NCI-H526 treated with DMSO at 0.1 percent for 48 hours (cell line): ENCODE measurements around the gene RPS15.
"Not testable (repeated sequence)": the region's sequence is repeated elsewhere in the genome, so short reads cannot be mapped to it uniquely, and the experiment has no call there.

Experiments used
- DNase-seq: peaks from one replicate; lab custom pipeline; 2025; lab: John Stamatoyannopoulos, UW

The RPS15 gene

DNA sequence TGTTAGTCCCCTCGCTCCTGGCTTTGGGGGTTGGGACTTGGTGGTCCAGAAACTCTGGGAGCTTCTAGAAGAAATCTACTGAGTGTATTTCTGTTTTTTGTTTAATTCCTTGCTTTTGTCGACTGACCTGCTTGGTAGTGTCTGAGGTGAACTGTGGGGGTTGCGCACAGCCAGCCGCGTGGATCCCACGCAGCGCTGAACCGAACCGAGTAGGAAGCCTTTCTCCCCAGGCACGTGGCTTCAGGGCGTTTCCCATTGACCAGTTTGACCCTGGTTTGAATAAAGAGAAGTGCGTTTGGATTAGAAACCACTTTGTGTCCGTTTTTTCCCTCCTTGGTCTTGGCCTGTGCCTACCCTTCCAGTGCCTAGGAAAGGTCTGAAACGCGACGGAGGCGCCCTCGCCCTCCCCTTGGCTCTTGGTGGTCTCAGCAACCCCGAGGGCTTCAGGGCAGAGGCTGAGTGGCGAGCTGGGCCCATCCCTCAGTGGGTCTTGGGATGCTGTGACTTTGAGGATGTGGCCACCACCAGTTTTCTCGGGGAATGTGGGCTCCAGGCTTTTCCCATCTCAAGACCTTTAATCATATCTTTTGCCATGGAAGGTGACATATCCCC is 2.7 kb upstream of the RPS15 start:
- DNase-seq: no peak

DNA sequence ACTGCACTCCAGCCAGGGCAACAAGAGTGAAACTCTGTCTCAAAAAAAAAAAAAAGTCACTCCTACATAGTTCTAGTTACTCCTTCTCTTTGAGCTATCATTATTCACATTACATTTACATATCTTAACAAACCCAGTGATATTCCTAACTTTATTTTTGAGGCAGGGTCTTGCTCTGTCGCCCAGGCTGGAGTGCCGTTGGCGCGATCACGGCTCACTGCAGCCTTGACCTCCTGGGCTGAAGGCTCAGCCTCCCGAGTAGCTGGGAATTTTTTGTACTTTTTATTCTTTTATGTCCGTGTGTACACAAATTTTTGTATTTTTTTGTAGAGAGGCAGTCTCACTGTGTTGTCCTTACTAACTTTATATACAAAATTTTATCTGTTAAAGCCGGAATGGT is 587 bp upstream of the RPS15 start:
- DNase-seq: no peak

DNA sequence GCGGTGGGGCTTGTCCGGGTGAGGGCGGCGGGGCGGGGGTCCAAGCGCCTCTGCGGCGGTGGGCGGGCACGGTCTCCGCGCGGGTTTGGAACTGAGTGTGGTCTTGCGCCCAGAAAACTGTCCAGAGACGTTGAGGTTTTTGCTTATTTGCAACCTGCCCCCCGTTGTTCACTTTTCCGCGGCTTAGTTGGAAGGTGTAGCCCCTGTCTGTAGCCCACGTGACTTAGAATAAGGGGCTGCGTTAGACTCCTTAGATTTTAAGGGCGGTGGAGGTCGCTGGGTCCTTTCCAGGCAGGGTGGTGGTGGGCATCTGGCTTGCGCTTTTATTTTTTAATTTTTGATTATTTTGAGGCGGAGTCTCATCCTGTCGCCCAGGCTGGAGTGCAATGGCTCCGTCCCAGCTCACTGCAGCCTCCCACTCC is 748 bp downstream of the RPS15 start:
- no peak for DNase-seq

DNA sequence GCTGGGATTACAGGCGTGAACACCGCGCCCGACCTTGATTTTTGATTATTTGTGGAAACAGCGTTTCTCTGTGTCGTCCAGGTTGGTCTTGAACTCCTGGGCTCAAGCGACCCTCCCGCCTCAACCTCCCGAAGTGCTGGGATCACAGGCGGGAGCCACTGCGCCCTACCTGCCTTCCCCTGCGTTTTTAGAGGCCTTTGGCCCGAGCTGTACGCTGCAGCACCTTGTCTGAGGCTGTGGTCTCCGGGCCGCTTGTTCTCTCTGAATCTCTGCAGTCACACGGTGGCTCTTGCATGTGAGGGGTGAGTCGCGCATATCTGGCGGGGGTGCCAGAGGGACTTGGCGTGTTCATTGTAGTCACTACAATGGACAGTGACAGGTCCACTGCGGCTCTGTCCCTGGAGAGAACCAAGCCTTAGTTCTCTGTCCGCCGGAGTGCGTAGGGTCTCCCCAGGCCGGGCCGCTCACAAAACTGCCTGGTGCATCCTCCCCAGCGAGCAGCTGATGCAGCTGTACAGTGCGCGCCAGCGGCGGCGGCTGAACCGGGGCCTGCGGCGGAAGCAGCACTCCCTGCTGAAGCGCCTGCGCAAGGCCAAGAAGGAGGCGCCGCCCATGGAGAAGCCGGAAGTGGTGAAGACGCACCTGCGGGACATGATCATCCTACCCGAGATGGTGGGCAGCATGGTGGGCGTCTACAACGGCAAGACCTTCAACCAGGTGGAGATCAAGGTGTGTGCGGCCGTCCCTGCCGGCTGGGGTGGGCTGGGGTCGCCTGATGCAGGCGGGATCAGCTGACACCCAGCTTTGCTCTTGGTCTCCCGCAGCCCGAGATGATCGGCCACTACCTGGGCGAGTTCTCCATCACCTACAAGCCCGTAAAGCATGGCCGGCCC is 1.6 kb downstream of the RPS15 start:
- DNase-seq: not testable (repeated sequence)

DNA sequence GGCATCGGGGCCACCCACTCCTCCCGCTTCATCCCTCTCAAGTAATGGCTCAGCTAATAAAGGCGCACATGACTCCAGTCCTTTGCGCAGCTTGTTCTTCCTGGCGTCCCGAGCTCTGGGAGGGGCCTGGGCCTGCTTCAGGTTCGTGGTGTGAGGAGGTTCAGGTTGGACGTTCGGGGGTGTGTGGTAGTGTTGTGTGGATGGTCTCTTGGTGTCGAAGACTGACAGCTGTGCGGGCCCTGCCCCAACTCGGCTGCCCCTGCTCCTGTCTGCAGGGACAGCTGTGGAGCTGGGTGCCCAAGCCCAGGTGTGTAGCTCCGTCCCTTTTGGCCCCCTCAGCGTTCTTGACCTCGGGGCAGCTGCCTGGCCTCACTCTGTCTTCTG is 2.2 kb downstream of the RPS15 start:
- no peak for DNase-seq

DNA sequence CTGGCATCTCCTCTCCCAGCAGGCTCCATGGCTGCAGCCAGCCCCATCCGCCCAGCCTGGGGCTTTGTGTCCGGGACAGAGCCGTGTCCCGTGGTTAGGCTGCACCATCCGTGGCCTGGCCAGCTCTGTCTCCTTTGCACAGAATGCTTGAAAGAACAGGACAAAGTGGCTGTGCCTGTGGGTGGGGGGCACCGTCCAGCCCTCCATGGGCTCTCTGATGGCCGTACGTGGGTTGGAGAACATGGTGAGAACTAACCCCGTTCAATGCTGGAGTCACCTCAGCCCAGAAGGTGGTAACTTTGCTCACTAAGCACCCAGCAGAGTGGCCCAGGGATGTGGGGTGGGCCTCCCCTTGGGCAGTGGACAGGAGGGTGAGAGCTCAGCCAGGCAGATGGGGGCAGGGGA is 2.8 kb downstream of the RPS15 start:
- DNase-seq: no peak

DNA sequence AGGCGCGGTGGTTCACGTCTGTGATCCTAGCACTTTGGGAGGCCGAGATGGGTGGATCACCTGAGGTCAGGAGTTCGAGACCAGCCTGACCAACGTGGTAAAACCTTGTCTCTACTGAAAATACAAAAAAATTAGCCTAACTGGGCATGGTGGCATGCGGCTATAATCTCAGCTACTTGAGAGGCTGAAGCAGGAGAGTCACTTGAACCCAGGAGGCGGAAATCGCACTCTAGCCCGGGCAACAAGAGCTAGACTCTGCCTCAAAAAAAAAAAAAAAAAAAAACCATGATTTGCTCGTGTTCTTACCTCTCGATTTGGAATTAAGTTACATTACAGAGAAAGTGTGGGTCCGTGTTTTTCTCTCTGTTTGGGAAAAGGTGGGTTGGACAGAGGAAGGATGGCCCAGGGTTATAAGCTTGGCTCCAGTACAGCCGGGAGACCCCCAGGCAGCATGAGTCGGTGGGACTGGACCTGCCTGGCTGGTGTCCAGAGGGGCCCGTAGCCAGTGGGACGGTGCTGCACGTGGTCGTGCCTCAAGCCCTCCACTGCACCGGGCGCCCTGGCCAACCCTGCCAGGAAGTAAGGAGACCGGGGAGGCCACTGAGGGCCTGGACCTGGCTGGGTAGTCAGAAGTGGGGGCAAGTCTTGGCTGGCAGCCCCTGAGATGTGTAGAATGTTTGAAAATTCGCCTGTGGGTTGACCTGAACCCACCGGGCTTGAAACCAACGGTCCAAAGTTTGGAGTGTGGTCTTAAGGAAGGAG is 3.7 kb downstream of the RPS15 start:
- DNase-seq: no peak

DNA sequence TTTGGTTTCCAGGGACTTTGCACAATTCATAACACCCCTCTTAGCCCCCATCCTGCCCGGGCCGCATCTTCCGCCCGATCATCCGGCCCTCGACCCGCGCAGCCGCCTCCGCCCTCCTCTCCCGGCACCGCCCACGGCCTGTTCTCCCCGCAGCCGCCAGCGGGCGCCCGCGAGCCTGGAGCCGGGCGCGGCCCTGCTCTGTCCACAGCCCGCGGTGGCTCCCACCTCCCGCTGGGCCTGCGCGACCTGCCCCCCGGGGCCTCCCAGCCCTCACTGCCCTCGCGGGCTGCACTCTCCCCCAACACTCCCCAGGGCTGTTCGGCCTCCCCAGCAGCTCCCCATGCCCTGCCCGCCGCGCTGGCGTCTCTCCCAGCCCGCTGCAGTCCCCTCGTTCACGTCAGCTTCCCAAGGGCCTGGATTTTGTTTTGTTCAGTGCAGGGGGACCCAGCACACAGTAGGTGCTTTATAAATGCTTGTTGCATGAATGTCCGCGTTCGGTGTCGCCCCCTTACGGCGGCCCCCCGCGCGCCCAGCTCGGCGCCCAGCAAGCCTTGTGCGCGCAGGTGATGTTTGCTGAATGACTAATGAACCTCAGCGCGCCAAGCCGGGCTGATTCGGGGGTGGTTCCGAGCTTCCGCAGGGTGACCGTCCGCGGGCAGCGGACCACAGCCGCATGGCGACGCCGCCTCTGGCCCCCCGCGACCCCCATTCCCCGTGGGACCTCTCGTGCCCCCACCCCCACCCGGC is 7.2 kb downstream of the RPS15 start:
- no peak for DNase-seq

DNA sequence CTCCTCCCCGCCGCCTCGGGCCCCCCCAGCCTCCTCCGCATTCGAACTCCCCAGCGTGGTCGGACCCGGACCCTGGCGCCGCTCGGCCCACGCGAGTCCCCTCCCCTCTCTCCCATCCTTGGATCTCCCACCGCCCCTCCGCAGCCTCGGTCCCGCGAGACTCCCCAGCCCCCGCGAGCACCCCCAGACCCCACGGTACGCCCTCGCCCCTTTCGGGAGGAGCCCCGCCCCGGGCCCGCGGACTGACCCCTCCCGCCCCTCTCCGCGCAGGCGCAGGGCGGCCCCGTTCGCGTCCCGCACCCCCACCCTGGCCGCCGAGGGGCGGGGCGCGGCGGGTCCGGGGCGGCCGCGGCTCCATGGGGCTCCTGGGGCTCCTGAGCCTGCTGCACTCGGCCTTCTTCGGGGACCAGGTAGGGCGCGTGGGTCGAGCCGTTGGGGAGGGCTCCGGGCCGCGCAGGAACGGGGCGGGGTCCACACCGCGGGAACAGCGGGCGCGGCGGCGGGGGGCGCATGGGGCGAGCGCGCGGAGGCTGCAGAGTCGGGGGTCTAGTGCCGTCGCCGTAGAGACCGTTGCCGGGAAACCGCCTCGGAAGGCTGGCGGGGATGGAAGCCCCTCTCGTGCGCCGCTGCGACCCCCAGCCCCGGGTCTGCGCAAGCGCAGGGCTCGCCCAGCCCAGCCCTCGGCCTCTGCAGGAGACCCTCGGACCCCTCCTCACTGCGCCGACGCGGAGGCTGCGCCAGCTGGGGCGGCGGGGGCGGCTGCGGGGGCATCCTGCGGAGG is 7.9 kb downstream of the RPS15 start:
- no peak for DNase-seq

DNA sequence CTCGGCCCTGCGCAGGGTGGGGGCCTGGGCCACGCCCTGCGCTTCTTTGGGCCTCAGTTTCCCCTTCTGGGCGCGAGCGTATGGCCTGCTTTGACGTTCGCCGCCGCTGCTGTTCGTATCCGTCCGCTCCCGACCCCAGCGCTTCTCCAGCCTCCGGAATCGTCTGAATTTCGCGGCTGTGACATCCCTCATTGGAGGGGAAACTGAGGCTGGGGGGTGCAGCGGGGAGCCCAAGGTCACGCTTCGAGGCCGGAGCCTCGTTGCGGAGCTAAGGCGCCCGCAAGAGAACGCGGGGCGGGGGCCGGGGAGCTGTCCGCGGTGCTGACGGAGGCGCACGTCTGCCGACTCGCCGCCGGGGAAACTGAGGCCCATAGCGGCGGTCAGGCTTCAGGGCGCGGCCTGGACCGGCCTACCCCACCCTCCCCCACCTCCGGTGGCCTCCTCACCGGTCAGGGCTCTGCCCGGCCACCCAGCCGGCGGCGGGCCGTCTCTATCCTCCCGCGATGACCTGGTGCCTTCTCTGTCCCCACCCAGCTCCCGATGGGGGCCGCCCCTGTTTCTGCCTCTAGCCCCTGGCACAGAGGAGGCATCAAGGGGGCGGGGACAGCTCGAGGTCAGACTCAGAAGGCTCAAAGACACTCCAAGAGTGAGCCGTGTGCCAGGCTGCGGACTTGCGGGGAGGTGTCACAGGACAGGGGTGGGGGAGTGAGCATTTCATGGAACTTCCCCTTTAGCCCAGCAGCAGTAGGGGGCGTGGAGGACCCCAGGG is 8.7 kb downstream of the RPS15 start:
- no peak for DNase-seq

DNA sequence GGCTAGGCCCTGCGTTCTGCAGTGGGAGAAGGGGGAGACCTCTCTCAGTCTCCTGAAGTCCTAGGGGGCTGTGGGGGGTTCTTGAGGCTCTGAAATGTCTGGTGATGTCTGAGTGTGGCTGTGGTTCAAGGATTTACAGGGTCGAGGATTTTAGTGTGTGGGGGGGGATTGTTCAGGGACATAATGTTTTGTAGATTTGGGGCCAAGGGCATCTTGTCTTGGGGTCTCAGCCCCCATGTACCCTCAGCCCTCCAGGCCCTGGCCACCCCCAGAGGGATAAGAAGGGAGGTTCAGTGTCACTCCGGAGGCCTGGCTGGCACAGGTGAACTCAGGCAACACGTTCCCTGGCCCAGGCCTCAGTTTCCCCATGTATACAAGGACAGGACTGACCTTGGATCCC is 9.3 kb downstream of the RPS15 start:
- DNase-seq: no peak

DNA sequence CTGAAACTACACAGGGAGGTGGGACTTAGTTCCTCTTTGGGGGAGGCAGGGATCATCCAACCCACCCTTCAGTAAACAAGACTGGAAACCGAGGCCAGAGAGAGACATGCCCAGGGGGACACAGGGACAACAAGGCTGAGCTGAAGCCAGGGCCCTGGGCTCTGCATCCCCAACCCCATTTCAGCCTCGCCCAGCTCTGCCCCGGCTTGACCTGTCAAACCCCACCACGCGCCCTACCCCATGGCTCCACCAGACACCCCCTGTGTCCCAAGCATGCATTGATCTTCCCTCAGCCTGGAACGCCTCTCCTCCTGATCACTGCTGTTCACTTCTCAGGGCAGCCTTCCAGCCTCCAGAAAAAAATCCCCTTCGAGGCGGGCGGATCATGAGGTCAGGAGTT is 9.7 kb downstream of the RPS15 start:
- no peak for DNase-seq

DNA sequence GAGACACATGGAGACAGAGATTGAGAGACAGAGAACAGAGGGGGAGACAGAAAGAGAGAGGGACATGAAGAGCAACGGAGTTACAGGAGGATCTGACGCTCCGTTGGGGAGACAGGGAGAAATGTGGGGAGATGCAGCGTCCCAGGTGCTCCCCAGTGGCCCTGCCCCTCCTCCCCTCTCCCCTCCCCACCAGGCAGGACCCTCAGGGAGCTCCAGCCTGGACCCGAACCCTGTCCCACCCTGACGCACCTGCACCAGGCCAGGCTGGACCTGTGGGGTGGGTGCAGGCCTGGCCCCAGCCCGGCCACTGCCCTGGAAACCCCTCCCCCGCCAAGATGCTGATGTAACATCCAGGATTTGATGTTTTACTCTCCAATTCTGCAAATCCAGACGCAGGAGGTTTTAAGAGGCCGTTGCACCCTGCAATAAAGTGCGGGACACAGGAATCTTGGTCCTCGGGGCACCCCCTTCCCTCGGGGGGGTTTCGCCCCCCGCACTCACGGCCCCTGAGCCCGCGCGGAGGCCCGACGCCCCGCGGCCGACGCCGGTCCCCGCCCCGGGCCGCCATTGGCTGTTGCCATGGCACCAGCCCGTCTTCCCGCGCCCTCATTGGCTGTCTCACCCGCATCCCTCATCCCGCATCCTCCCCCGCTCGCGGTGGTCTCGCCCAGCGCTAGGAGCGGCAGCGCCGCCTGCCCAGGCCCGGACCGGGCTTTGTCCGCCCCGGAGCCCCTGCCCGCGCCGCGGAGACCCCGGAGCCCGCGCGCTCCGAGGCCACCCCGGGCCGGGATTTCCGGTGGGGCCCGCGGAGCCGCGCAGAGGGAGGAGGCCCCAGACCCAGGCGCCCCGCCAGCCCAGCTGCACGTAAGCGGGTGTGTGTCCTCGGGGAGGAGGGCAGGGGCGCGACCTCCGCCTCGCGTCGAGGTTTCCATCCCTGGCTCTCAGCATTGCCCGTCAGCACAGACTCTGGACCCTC is 11.6 kb downstream of the RPS15 start, which contains the start of gene APC2:
APC2 (plus strand) TSS at position 655 of the 976 bp plus-strand sequence. CDS start 2,881 bp downstream, outside the sequence.
- no peak for DNase-seq

DNA sequence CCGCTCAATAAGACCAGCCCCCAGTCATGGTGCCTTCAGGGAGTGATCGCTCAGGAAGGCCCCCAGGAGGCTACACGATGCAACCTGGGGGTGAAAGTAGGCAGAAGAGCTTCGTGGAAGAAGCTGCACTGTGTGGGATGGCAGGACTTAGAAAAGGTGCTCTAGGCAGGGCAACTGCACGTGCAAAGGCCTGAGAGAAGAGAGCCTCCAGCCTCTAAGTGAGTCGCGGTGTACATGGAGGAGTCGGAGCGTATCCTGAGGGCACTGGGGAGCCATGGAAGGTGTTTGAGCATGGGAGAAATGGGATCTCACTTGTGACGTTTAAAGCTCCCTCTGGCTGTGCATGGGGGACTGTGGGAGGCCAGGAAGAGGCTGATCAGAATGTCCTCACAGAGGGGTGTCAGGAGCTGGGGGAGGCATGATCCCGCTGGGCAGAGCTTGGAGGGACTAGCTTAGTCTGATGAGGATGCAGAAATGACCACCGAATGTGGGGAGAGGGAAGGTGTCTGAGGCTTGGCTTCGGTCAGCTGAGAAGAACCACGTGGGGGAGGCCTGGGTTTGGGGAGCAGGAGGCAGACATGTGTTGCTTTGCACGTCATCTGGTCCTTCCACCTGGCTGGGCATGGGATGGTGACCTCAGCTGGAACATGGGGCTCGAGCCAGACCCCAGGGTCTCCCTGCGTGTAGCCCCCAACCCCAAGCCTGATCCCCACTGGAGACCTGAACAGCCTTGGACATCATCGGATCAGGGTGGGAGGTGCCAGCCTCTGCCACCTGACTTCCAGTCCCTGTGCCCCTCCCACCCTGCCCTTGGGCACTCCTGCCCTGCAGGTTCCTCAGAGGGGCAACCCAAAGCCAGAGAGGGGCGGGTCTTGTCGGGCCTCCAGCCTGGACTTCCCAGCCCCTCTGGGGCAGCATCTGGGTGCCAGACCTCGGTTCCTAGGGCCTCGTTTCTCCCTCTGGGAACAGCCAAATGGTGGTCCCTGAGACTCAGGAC is 12.8 kb downstream of the RPS15 start:
- DNase-seq: no peak

DNA sequence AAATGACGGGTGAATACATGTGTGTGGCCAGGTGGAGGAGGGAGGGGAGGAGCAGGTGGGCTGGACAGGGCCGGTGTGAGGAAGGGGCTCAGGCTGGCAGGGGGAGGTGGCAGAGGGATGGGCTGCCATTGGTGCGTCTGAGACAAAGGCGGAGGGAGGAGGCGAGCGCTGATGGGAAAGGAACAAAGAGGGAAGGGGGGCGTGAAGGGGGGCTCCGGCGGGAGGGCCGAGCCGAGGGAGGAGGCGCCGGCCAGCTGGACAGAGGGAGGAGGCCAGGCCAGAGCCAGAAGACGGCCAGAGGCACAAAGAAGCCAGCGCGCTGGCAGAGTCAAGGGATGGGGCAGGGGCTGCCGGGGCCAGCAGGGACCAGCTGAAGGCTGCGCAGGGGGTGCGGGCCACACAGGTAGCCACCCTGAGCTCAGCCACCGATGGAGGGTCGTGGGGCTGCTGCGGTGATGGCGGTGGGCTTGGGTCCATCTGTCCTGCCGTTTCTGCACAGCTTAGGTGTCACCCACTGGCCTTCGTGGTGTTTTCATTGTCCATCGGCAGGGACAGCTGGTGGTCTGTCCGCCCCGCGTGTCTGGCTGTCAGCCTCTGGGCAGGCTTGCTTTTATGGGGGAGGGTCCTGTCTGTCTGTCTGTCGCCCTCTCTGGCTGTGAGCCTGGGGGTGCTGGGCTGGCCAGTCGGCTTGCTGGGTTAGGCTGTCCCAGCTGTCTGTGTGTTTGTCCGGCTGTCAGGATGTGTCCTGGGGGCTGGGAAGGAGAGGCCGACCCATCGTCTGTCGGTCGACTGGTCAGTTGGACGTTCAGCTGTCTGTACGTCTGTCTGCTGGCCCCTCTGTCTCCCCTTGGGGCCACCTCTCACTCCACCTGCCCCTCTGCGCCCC is 14.0 kb downstream of the RPS15 start:
- DNase-seq: no peak

DNA sequence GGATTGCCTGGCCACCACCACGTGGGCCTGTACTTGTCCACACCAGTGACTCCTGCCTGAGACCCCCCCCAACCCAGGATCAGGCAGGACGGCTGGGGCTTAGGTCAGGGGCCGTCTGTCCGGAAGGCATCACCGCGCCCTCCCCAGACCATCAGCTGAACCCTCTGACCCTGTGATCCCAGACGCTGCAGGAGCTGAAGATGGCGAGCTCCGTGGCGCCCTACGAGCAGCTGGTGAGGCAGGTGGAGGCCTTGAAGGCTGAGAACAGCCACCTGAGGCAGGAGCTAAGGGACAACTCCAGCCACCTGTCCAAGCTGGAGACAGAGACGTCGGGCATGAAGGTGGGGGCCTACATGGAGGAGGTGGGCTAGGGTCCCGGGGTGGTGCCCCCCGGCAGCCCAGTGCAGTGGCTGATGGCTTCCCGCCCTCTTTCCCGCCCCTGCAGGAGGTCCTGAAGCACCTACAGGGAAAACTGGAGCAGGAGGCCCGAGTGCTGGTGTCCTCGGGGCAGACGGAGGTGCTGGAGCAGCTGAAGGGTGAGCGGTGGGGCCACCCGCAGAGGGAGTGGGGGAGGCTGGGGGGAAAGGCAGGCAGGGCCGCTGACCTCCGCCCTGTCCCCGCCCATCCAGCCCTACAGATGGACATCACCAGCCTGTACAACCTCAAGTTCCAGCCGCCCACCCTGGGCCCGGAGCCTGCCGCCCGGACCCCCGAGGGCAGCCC is 14.8 kb downstream of the RPS15 start:
- DNase-seq: no peak
